HG03565 (cell line): ENCODE measurements around the gene RBKS.
"Not testable (repeated sequence)": the region's sequence is repeated elsewhere in the genome, so short reads cannot be mapped to it uniquely, and the experiment has no call there.

Experiments
- ATAC-seq: cut with Tn5 transposase; IDR thresholded peaks from one replicate; pipeline ENCODE4 v1.9.1; 2021; ENCODE audit warnings: mild to moderate bottlenecking, moderate library complexity; ENCODE audit not compliant: unreplicated experiment

The RBKS gene

GRCh38 chr2:27771202-27771547 lies 119.0 kb downstream of the RBKS start:
- ATAC-seq: no peak

DNA sequence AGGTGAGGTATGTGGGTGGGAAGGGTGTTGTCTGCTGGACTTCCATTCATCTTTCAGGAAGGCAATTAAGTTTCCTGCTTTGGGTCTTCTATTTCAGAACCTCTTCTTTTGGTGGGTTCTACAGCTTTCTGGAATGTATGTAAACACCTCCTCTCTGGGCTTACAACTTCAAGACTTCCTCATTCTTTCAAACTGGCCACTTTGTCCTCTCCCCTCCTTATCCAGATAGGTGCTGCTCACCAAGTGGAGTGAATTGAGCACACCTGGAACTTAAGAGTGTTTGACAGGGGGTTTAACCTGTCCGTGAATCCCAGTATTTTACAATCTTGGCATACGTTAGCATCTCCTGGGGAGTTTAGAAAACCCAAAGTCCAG lies 123.9 kb downstream of the RBKS start:
- ATAC-seq: no peak

GRCh38 chr2:27765621-27766286 lies 124.4 kb downstream of the RBKS start:
- no peak for ATAC-seq

- not testable (repeated sequence) for ATAC-seq
Measured at GRCh38 chr2:27764526-27764925, 125.7 kb downstream of the RBKS start.

- no peak for ATAC-seq
Measured at GRCh38 chr2:27763907-27764267, 126.3 kb downstream of the RBKS start.

- ATAC-seq: no peak
Measured at GRCh38 chr2:27762951-27763906, 127.0 kb downstream of the RBKS start.

GRCh38 chr2:27756544-27757498 lies 133.4 kb downstream of the RBKS start:
- ATAC-seq: no peak

DNA sequence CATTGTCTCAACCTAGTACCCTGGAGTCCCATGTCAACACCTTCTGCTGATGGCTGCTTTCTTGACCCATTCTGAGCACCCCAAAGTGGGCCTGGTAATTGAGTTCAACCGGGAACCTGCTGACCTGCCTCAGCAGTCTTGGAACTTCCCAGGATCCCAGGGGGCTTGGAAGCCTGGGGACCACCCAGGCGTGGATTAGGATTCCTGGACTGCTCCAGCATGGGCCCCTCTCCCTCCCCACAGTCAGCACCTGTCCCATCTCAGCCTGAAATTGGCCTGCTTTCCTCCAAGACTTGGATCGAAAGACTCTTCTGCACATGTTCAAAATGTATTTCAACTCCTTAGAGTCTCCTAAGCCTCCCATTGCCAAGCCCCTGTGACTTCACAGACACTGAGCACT lies 134.1 kb downstream of the RBKS start:
- ATAC-seq: no peak

GRCh38 chr2:27754831-27755230 lies 135.4 kb downstream of the RBKS start:
- ATAC-seq: no peak

DNA sequence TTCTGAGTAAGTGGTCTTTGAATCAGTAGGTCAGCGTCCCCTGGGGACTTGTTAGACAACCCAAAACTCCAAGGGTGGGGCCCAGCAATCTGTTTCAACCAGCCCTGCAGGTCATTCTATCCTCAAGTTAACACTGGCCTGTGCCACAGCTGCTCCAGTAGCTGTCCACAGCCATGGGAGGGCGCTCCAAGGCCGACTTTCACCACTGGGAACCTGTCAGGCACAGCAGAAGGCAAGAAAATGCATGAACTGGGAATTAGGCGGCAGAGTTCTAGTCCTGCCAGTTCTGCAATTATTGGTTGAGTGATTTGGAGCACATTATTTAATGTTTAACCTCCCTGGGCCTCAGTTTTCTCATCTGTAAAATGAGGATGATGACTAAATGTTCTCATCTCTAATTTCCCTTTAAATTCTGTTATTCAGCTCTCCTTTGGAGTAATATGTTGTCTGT lies 136.0 kb downstream of the RBKS start:
- ATAC-seq: no peak

DNA sequence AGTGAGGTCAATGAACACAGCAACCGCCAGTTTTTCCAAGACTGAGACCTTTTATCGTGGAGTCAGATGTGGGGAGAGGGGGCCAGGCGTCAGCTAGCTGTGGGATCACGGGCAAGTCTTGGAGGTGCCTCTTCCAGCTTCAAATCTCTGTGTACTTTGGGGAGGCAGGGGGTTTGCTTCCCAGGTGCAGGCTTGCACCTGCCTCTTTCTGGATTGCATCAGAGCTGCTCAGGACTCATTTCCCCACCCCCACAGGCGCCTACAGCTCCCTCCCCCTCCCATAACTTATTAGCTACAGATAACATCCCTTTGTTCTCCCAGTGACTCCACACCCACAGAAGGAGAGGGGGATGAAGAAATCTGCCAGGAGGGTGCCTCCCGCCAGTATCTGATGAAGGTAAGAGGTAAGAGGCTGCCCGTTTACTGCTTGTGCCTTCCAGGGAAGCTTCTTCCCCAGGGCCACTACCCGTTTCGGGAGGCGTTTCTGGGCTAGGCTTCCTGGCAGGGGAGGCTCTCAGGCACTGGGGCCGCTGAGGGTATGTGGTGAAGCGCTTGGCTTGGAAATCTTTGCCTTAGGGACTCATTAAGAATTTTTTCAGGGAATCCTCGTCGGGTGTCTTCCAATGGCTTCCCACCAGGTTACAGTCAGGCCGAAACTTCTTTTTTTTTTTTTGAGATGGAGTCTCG lies 137.5 kb downstream of the RBKS start:
- ATAC-seq: no peak

DNA sequence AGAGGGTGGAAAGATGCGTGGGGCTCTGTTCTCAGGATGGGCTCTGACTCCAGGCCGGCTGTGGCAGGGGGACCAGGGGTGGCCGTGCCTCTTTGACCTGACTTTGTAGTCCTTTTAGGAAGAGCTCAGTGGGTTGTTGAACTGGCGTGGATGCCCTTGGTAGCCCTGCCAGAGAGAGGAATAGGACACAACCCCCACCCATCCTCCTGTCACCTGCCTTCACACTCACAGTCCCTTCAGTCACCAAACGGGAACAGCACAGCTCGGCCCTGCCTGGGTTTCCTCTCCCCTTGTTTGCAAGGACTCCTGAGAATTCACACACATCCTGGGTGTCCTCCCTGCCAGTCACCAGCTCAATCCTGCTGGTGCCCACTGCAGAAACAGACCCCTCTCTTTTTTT lies 138.8 kb downstream of the RBKS start:
- ATAC-seq: no peak

DNA sequence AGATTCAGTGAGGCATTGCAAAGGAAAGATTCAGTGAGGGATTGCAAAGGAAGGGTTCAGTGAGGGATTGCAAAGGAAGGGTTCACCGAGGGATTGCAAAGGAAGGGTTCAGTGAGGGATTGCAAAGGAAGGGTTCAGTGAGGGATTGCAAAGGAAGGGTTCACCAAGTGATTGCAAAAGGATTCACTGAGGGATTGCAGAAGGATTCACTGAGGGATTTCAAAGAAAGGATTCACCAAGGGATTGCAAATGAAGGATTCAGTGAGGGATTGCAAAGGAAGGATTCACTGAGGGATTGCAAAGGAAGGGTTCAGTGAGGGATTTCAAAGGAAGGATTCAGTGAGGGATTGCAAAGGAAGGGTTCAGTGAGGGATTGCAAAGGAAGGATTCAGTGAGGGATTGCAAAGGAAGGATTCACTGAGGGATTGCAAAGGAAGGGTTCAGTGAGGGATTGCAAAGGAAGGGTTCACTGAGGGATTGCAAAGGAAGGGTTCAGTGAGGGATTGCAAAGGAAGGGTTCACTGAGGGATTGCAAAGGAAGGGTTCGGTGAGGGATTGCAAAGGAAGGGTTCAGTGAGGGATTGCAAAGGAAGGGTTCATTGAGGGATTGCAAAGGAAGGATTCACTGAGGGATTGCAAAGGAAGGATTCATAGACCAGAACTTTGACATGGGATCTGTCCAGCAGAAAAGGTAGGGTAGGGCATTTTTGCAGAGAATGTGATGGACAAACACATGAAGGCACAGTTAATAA lies 141.2 kb downstream of the RBKS start:
- not testable (repeated sequence) for ATAC-seq

GRCh38 chr2:27747827-27748352 lies 142.3 kb downstream of the RBKS start:
- no peak for ATAC-seq

- ATAC-seq: no peak
Measured at GRCh38 chr2:27746325-27746724, 143.9 kb downstream of the RBKS start.

- ATAC-seq: not testable (repeated sequence)
Measured at GRCh38 chr2:27745494-27745893, 144.7 kb downstream of the RBKS start.

DNA sequence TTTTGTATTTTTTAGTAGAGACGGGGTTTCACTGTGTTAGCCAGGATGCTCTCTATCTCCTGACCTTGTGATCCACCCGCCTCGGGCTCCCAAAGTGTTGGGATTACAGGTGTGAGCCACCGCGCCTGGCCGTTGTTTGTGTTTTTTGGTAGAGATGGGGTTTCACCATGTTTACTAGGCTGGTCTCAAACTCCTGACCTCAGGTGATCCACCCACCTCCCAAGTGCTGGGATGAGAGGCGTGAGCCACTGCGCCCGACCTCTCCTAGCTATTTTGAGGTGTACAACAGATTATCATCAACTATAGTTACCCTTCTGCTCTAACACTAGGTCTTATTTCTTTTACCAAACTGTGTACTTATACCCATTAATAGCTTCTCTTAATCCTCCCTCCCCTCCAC lies 147.6 kb downstream of the RBKS start:
- ATAC-seq: no peak

- ATAC-seq: no peak
Measured at GRCh38 chr2:27741673-27742072, 148.5 kb downstream of the RBKS start.

- ATAC-seq: no peak
Measured at GRCh38 chr2:27739058-27739373, 151.2 kb downstream of the RBKS start.
